NCI-H2081 treated with DMSO at 0.1 percent for 48 hours (cell line): Measurements from ENCODE around the gene RPTOR.
"Not testable (repeated sequence)": the region's sequence is repeated elsewhere in the genome, so short reads cannot be mapped to it uniquely, and the experiment has no call there.

Source experiments
- DNase-seq: peaks from one replicate; lab custom pipeline; 2025; lab: John Stamatoyannopoulos, UW

Gene RPTOR

GRCh38 chr17:80516171-80516932 is 28.3 kb upstream of the RPTOR start:
- no peak for DNase-seq

- no peak for DNase-seq
Observed at GRCh38 chr17:80517641-80518040, 27.0 kb upstream of the RPTOR start.

GRCh38 chr17:80518392-80518791 is 26.2 kb upstream of the RPTOR start:
- no peak for DNase-seq

GRCh38 chr17:80519091-80519781 is 25.4 kb upstream of the RPTOR start:
- no peak for DNase-seq

- DNase-seq = no peak
Observed at GRCh38 chr17:80520810-80521455, 23.7 kb upstream of the RPTOR start.

- DNase-seq = no peak
Observed at GRCh38 chr17:80523054-80523744, 21.4 kb upstream of the RPTOR start.

- DNase-seq = no peak
Observed at GRCh38 chr17:80523956-80524712, 20.5 kb upstream of the RPTOR start.

- DNase-seq = no peak
Observed at GRCh38 chr17:80526116-80526910, 18.3 kb upstream of the RPTOR start.

- DNase-seq = no peak
Observed at GRCh38 chr17:80527016-80527645, 17.5 kb upstream of the RPTOR start.

- no peak for DNase-seq
Observed at GRCh38 chr17:80528536-80528935, 16.1 kb upstream of the RPTOR start.

GRCh38 chr17:80529104-80529903 is 15.3 kb upstream of the RPTOR start:
- DNase-seq = no peak

- no peak for DNase-seq
Observed at GRCh38 chr17:80529904-80530292, 14.7 kb upstream of the RPTOR start.

GRCh38 chr17:80531400-80531799 is 13.2 kb upstream of the RPTOR start:
- no peak for DNase-seq

GRCh38 chr17:80537386-80537785 is 7.3 kb upstream of the RPTOR start:
- not testable (repeated sequence) for DNase-seq

- no peak for DNase-seq
Observed at GRCh38 chr17:80538484-80538883, 6.2 kb upstream of the RPTOR start.

- DNase-seq = no peak
Observed at GRCh38 chr17:80539022-80539641, 5.5 kb upstream of the RPTOR start.

- no peak for DNase-seq
Observed at GRCh38 chr17:80545499-80545826, 825 bp downstream of the RPTOR start.

GRCh38 chr17:80546267-80546666 is 1.6 kb downstream of the RPTOR start:
- no peak for DNase-seq

GRCh38 chr17:80552523-80552922 is 7.9 kb downstream of the RPTOR start:
- no peak for DNase-seq
